Measurements from ENCODE around the gene SLC4A8. TPM values are rescaled to one million over a fixed set of nuclear protein-coding genes. Genes with fewer than 3 reads are reported as not detected.

Gene SLC4A8
- total RNA-seq, 1 donor from 2014 or later: 2.4 TPM

DNA sequence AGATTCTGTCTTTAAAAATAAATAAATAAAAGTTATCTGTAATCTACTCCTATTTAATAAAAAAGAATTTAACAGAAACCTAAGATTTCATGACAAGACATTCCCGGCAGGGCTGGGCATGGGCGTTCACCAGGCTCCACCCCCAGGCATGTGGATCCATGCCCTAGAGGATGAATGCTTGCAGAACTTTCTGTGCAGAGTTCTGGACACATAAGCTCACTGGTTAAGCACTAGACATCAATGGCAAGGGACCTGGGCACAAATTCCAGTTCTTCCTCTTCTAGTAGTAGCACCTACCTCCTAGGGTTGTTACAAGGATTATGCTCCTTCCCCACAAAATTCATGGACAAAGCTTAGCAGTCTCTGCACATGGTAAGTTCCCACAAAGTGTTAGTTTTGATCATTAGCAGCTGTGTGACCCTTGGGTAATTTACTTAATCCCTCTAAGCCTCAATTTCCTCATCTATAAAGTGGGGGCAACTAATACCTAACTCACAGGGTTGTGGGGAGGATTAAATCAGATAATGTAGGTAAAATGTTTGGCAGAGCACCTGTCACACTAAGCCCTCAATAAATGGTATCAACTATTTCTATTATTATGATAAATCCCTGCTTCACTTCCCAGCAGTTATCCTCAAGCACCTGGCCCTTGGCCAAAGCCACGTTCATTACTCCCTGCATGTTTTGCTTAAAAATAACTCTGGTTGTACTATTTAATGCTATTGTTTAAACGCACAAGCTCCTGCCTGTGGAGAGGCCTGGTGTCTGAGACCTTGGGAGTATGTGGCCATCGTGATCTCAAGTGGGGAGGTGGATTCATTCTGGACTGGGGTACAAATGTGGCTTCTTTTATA lies 43.2 kb upstream of the SLC4A8 start:
- H3K9me3 Mint-ChIP-seq (ENCODE audit: low read depth): no peaks in the 10 kb centered on the region
- H3K4me1 Mint-ChIP-seq (ENCODE audit: low read depth): peaks cover 14% of the 10 kb centered on the region
- TF ChIP-seq, protein P1, sequence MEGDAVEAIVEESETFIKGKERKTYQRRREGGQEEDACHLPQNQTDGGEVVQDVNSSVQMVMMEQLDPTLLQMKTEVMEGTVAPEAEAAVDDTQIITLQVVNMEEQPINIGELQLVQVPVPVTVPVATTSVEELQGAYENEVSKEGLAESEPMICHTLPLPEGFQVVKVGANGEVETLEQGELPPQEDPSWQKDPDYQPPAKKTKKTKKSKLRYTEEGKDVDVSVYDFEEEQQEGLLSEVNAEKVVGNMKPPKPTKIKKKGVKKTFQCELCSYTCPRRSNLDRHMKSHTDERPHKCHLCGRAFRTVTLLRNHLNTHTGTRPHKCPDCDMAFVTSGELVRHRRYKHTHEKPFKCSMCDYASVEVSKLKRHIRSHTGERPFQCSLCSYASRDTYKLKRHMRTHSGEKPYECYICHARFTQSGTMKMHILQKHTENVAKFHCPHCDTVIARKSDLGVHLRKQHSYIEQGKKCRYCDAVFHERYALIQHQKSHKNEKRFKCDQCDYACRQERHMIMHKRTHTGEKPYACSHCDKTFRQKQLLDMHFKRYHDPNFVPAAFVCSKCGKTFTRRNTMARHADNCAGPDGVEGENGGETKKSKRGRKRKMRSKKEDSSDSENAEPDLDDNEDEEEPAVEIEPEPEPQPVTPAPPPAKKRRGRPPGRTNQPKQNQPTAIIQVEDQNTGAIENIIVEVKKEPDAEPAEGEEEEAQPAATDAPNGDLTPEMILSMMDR (IDR thresholded peaks at IDR 0.05): no peak
- H3K36me3 Mint-ChIP-seq (ENCODE audit: low read depth): no peaks in the 10 kb centered on the region
- H3K4me3 Mint-ChIP-seq (ENCODE audit: unreplicated experiment): no peak overlapping the region
- H3K27ac Mint-ChIP-seq (ENCODE audit: unreplicated experiment): no peak overlapping the region
- no peak for DNase-seq (ENCODE audit: low spot score)
- H3K27me3 Mint-ChIP-seq (ENCODE audit: low read depth): no peaks in the 10 kb centered on the region

DNA sequence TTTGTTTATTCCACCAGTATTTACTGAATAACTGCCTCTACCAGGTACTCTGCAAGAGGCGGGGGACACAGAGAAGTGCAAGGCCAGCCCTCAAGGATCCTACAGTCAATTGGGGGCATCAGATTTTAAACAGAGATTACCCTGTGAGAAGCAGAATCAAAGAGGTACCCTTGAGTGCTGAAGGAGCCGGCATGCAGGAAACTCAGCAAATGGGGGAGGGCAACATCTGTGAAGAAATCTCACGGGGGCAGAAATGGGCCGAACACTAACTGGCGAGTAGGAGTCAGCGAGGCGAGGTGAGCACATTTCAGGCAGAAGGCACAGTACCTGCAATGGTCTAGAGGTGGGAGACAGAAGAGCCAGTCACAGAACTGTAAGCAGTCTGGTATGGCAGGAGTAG lies 42.5 kb upstream of the SLC4A8 start:
- H3K4me3 Mint-ChIP-seq (ENCODE audit: unreplicated experiment): no peak overlapping the region
- H3K36me3 Mint-ChIP-seq (ENCODE audit: low read depth): no peaks in the 10 kb centered on the region
- no peak overlapping the region for H3K27ac Mint-ChIP-seq (ENCODE audit: unreplicated experiment)

DNA sequence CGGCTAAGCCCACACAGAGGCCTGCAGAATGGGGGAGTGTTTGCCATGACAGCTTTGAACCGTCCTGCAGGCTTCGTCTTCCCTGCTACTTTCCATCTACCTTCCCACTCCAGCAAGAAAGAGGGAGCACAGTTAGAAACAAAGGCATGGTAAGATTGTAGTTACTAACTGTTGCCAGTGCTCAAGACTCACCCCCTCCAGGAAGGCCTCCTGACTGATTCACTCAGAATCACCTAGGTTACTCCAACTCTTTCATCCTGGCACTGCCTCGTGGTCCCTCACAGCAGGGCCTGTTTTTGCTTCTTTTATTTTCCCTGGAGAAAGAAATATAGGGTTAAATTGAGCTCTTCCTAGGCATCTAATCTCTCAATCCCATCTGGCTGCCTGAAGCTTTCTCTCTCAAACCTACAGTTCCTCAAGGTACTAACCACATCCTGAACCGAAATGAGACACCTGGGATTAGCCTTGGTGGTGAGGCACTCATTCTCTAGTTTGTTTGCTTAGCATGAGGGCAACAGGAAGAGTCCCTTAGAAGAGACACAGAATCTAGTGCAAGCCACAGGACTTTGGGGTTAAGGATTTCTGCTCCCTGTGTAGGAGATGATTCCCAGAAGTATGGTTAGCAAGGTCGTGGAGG lies 41.2 kb upstream of the SLC4A8 start:
- DNase-seq (ENCODE audit: low spot score): no peak
- Mint-ChIP-seq H3K9me3 (ENCODE audit: low read depth) (no peaks in the 10 kb centered on the region), H3K4me1 (ENCODE audit: low read depth) (peaks cover 14% of the 10 kb centered on the region), H3K27me3 (ENCODE audit: low read depth) (no peaks in the 10 kb centered on the region), H3K27ac (ENCODE audit: unreplicated experiment) (no peak overlapping the region), H3K36me3 (ENCODE audit: low read depth) (no peaks in the 10 kb centered on the region), H3K4me3 (ENCODE audit: unreplicated experiment) (no peak overlapping the region)
- TF ChIP-seq, protein P1 (IDR thresholded peaks at IDR 0.05): no peak

More for the DNA sequence above, 42.5 kb upstream of the SLC4A8 start:
- H3K27me3 Mint-ChIP-seq (ENCODE audit: low read depth): no peaks in the 10 kb centered on the region
- no peak for DNase-seq (ENCODE audit: low spot score)
- H3K4me1 Mint-ChIP-seq (ENCODE audit: low read depth): peaks cover 14% of the 10 kb centered on the region
- TF ChIP-seq, protein P1 (IDR thresholded peaks at IDR 0.05): no peak
- no peaks in the 10 kb centered on the region for H3K9me3 Mint-ChIP-seq (ENCODE audit: low read depth)

DNA sequence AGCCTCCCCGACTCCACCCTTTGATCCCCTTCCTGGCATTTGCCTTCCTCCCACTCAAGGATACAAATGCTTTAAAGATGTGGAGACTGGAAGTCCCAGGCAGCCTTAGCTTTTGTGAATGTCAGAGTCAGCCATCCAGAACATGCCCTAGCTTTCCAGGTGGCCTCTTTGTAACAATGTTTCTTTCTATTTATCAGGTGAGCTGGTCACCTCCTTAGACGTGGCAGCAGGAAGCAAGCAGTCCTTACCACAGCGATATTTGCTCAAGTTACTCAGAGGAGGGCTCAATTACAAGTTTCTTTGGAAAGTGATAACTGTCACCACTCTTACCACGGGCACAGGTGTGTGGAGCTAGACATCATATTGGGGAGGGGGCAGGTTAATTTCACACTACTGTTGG lies 38.3 kb upstream of the SLC4A8 start:
- Mint-ChIP-seq H3K9me3 (ENCODE audit: low read depth) (no peaks in the 10 kb centered on the region), H3K27ac (ENCODE audit: unreplicated experiment) (no peak overlapping the region), H3K27me3 (ENCODE audit: low read depth) (no peaks in the 10 kb centered on the region), H3K4me1 (ENCODE audit: low read depth) (peaks cover 34% of the 10 kb centered on the region), H3K4me3 (ENCODE audit: unreplicated experiment) (no peak overlapping the region), H3K36me3 (ENCODE audit: low read depth) (no peaks in the 10 kb centered on the region)
- DNase-seq (ENCODE audit: low spot score): no peak
- TF ChIP-seq, protein P1 (IDR thresholded peaks at IDR 0.05): no peak

DNA sequence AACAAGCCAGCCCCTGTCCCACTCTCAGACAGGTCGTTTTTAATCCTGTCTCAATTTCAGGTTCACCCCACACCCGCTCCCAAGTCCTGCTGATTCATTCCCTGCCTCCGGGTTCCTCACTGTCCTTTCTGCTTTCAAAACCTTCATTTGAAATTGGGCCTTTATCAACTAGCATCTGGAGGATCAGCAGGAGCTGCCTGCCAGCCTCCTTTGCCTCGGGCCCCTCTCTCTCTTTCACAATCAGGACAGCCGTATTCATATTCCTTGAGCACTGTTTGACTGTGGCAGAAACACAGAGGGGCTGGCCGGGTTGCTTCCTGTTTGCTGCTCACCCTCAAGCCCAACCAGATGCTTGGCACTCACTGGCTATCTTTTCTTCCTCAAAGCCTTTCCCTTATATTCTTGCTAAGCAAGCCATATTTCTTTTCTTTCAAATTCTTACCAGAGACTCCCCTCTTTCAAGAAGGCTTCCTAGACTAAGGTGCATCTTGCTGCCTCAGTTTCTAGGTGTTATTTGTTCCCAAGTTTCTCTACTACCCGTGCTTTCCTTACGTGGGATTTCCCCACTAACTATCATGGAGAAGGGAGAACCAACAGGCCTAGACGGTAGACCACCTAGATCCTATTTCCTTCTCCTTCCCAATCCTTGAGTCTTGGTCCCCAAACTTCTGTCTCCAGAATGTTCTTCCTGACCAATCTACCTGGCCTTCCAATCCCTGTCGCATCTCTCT lies 36.4 kb upstream of the SLC4A8 start:
- no peaks in the 10 kb centered on the region for H3K9me3 Mint-ChIP-seq (ENCODE audit: low read depth)
- H3K27ac Mint-ChIP-seq (ENCODE audit: unreplicated experiment): peak overlapping the region; percentile 53
- H3K4me1 Mint-ChIP-seq (ENCODE audit: low read depth): peaks cover 27% of the 10 kb centered on the region
- DNase-seq (ENCODE audit: low spot score): no peak
- TF ChIP-seq, protein P1 (IDR thresholded peaks at IDR 0.05): no peak
- H3K27me3 Mint-ChIP-seq (ENCODE audit: low read depth): peaks cover 4% of the 10 kb centered on the region
- H3K4me3 Mint-ChIP-seq (ENCODE audit: unreplicated experiment): no peak overlapping the region
- H3K36me3 Mint-ChIP-seq (ENCODE audit: low read depth): no peaks in the 10 kb centered on the region

Measured in chondrocyte (in vitro differentiated cells).